Measurements from ENCODE around the gene CCL4L2.
"Not testable (repeated sequence)": the region's sequence is repeated elsewhere in the genome, so short reads cannot be mapped to it uniquely, and the experiment has no call there.

DNA sequence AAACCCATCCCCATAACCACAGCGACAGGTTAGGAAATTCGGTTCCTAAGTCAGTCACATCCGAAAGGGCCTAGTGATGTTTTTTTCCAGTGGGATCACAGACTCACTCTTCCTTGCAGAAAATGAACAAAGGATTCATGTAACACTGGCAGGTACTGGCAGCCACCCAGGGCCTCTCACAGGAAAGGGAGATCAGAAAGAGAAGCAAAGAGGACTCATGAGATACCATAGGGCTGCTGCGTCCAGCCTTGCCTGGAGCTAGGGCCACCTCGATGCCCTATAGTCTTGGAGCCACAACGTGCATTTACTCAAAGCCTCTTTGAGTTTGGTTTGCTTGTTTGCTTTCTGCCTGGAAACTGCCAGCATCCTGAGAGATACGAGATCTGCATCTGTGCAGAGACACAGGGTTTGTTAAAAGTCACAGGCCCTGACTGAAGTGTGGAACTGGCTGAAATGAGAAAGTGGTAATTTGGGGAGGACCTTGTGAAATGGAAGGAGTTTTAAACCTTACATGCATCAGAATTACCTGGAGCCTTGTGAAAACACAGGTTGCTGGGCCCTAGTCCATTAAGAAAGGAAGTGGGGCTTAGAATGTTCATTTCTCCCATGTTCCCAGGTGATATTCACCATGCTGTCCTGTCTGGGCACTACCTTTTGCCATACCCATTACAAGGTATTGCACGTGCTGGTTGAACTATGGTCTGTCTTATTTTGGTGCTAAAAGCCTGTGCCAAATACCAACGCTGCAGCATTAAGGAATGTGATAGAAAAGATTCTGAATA, 20.1 kb upstream of the CCL4L2 start:
- TF ChIP-seq, protein P1, sequence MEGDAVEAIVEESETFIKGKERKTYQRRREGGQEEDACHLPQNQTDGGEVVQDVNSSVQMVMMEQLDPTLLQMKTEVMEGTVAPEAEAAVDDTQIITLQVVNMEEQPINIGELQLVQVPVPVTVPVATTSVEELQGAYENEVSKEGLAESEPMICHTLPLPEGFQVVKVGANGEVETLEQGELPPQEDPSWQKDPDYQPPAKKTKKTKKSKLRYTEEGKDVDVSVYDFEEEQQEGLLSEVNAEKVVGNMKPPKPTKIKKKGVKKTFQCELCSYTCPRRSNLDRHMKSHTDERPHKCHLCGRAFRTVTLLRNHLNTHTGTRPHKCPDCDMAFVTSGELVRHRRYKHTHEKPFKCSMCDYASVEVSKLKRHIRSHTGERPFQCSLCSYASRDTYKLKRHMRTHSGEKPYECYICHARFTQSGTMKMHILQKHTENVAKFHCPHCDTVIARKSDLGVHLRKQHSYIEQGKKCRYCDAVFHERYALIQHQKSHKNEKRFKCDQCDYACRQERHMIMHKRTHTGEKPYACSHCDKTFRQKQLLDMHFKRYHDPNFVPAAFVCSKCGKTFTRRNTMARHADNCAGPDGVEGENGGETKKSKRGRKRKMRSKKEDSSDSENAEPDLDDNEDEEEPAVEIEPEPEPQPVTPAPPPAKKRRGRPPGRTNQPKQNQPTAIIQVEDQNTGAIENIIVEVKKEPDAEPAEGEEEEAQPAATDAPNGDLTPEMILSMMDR (IDR thresholded peaks at IDR 0.05): not testable (repeated sequence)
- TF ChIP-seq POLR2A (IDR thresholded peaks at IDR 0.05): not testable (repeated sequence)

Data from thyroid gland (tissue), 4 donors.